Activated CD4-positive, alpha-beta T cell treated with anti-CD3 and anti-CD28 coated beads for 1 hour (primary cell): ENCODE results near the gene NEB.
"Not testable (repeated sequence)": the region's sequence is repeated elsewhere in the genome, so short reads cannot be mapped to it uniquely, and the experiment has no call there.

Experiments
- DNase-seq: peaks from one replicate; pipeline ENCODE4 v3.0.0-alpha.2; 2020

The NEB gene

GRCh38 chr2:151602402-151602801, 131.9 kb downstream of the NEB start:
- DNase-seq: not testable (repeated sequence)

DNA sequence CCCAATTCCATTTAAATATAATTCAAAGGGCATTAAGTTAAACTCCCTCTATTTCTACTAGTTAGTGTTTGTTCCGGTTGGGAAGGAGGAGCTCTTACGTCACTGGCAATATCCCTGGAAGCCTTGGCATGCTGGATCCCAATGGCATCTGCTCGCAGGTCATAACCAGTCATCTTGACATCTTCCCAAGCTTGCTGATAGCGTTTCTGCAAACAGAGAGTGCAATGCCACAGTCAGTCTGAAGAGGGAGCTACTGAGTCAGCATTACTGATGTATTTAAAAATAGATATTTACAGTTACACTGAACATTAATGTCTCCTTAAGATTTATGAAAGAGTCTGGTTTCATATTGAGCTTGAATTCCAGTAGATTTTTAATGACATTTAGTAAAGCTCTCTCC, 132.5 kb downstream of the NEB start:
- not testable (repeated sequence) for DNase-seq

- DNase-seq: not testable (repeated sequence)
Observed at GRCh38 chr2:151596903-151597608, 137.2 kb downstream of the NEB start.

- DNase-seq: not testable (repeated sequence)
Observed at GRCh38 chr2:151591908-151592255, 142.4 kb downstream of the NEB start.

DNA sequence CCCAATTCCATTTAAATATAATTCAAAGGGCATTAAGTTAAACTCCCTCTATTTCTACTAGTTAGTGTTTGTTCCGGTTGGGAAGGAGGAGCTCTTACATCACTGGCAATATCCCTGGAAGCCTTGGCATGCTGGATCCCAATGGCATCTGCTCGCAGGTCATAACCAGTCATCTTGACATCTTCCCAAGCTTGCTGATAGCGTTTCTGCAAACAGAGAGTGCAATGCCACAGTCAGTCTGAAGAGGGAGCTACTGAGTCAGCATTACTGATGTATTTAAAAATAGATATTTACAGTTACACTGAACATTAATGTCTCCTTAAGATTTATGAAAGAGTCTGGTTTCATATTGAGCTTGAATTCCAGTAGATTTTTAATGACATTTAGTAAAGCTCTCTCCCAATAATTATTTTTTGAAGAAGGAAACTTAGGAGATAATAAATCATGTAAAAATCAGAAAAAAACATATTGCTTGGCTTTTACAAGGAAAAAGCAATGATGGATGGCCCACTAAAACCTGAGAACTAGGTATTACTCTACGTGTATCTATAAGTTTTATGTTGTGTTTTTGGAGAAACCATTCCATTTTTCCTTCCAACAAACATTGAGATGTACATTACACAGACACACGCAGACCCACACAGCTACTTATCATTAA, 142.9 kb downstream of the NEB start:
- DNase-seq: not testable (repeated sequence)

- DNase-seq: not testable (repeated sequence)
Observed at GRCh38 chr2:151581300-151581699, 153.0 kb downstream of the NEB start.

GRCh38 chr2:151580697-151581096, 153.6 kb downstream of the NEB start:
- not testable (repeated sequence) for DNase-seq

DNA sequence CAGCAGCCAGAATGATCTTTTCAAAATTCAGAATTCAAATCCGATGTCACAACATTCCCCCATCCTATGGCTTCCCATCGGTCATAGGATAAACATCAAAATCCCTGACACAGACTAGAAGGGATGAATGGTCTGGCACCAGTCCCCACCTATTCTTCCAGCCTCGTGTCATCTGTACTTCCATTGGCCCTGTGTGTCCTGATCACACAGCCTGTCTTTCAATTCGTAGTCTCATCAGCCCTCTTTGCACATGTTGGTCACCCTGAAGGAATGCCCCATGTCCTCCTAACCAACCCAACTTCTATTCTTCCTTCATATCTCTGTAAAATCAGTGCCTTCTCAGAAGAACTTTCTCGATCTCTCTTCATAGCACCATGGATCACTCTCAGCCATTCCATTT, 157.2 kb downstream of the NEB start:
- no peak for DNase-seq

DNA sequence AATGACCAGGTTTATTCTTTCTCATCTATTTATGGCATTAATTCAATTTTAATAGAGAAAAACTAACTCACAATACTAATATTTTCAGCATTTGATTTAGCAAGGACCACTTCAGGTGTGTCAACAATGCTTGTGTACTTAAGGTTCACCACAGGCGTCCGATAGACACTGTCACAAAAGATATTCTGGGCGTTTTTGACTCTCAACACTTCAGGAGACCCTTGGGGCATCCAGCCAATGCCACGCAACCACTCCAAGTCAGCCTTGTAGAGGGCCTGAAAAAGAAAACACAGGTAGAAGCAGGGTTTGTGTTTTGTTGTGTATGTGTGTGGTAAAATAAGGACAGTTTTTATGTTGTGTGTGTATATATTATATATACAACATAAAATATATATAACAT, 158.2 kb downstream of the NEB start:
- DNase-seq: no peak

- DNase-seq: no peak
Observed at GRCh38 chr2:151575338-151575737, 158.9 kb downstream of the NEB start.

GRCh38 chr2:151570191-151570590, 164.1 kb downstream of the NEB start:
- no peak for DNase-seq

DNA sequence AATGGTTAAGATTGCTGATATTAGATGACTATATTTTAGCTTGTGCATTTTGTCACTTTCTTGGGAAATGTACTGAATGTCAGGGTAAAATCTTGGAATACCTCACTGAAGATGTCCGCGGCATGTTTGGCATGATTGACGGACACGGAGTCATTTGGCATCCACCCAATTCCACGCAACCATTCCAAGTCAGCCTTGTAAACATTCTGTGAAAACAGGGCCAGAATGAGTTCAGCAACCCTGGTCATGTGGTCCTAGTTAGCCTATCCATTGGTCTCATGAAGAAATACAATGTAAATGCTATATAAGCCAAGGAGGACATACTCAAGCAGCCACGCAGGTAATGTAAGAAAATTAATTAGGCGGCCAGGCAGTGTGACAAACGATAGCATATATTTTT, 165.1 kb downstream of the NEB start:
- no peak for DNase-seq

DNA sequence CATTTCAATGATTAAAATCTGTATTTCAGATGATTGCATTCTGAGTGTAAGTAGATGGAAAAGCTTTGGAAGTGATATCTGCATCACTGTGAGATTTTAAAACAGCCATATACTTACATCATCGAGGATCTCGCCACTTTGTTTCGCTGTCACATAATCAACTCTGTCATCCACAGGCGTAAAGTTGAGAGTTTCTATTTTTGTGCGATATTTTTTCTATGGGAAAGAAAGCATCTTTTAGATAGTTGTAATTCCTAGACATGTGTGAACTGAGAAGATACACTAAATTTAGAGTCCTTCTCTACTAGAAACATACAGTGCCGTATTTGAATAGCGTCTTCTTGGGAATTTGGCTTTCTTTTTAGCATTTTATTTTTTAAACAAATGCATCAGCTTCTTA, 165.8 kb downstream of the NEB start:
- DNase-seq: no peak

GRCh38 chr2:151567006-151567405, 167.3 kb downstream of the NEB start:
- DNase-seq: no peak

DNA sequence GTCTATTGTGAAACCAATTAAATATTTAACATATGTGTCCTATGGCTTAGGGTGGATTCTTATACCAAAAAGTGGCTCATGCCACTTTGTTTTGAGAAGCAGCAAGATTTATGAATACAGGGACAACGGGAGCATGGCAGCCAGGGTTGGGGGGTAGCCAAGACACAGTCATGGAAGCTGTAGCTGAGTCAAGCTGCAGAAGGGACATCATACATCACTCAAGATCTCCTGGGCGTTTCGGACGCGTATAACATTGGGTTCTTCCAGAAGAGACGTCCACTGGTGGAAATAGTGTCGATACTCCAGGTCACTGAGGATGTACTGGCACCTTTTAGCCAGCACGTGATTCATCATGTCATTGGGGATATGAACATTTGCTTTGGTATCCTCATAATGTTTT, 171.9 kb downstream of the NEB start:
- no peak for DNase-seq

DNA sequence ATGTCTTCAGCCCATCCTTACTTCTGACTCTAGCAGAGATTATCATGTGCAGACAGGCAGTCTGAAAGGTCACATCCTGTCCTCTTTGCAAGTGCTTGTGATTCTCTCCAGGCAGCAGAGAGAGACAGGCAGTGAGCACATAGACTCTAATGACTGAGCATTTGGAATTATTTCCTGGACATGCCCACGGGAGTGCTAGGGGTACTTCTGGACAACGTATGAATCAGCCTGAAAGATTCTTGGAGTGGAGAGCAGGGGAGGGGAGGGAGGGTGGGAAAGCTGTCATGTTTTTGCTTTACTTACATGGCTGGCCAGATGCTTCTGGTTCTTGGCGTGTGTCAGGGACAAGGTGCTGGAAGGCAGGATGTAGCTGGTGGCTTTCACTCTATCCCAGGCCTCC, 174.0 kb downstream of the NEB start:
- no peak for DNase-seq

DNA sequence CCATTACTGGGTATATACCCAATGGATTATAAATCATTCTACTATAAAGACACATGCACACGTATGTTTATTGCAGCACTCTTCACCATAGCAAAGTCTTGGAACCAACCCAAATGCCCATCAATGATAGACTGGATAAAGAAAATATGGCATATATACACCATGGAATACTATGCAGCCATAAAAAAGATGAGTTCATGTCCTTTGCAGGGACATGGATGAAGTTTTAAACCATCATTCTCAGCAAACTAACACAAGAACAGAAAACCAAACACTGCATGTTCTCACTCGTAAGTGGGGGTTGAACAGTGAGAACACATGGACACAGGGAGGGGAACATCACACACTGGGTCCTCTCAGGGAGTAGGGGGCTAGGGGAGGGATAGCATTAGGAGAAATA, 174.8 kb downstream of the NEB start:
- DNase-seq: not testable (repeated sequence)

- not testable (repeated sequence) for DNase-seq
Observed at GRCh38 chr2:151557883-151558282, 176.4 kb downstream of the NEB start.

GRCh38 chr2:151556121-151556520, 178.2 kb downstream of the NEB start:
- no peak for DNase-seq

DNA sequence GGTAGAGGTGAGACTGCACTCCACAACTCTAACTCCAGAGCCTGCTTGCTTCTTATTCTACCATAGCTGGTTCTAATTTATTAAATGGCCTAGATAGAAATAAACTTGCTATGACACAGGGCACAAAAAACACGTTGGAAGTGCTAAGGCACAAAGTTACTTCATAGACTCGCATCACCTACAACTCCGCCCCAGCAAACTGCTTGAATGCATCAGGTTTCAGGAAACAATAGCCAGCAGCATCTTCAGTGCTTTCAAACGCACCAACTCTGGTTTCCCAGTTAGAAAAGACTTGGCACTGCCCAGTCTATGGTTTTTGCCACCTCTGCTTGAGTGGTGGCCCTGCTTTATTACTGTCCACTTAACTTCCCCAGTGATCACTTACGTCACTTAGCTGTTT, 182.0 kb downstream of the NEB start:
- no peak for DNase-seq

DNA sequence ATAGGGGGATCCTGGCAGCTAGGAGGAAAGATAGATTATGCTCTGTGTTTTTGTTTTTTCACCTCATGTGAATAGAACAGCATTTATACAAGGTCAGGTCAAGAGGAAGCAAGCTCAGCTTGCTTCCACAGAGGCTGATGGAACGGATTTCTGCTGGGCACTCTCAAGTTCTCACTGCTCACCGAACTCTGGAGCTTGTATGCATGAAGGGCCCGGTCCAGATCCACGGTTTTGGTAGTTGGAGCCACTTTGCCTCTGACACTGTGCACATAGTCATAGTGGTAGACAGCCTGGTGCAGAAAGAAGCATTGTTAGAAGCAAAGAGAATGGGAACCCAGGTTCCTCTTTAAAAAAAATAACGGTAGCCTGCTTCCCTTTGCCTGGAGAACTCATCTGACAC, 182.7 kb downstream of the NEB start:
- no peak for DNase-seq

DNA sequence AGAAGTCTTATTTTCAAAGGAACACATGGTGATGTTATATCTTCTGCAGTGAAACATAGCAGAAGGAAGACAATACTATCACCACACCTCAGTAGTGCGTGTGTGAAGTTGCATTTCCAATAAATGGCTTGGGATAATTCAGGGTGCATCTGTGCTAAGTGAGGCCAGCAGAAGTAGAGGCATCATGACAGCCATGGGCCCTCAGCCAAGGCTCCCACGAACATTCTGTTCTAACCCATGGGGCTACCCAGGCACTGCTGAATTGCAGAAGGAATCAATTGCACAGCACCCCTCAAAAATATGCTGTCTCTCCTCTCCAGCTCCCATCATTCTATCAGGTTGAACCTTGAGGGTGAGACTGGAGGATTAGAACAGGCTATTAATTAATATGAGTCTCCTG, 185.1 kb downstream of the NEB start:
- no peak for DNase-seq

DNA sequence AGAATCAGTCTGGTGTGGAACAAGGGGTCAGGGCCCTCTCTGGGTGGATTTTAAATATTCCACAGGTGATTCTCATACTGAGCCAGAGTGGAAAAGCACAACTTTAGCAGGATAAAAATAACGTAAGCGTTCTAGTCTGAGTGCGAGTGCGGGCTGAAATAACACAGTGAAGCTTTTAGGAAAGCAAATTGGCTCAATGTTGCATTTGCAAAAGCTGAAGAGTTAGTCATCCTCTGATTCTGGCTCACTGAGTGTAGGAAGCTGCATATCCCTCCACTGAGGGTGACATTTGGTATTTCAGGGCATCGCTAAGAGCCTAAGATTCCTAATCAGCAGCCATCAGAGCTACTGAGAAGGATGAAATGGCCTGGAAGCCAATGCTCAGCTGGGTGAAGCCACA, 189.8 kb downstream of the NEB start:
- no peak for DNase-seq

GRCh38 chr2:151543876-151544275, 190.4 kb downstream of the NEB start:
- DNase-seq: no peak

GRCh38 chr2:151534001-151534400, 200.3 kb downstream of the NEB start:
- DNase-seq: no peak
